ENCODE measurements around the gene MSH2. TPM values are rescaled to one million over a fixed set of nuclear protein-coding genes. Genes with fewer than 3 reads are reported as not detected.

The MSH2 gene
- total and polyA plus RNA-seq, 2 donors (not counting 1 experiment from before 2014, with no cell fraction given) = 15.4 to 19.7 TPM

- Histone ChIP-seq H3K9ac (ENCODE audit: insufficient read depth, low read length) (no peak overlapping the region), H3K9me3 (ENCODE audit: control insufficient read depth, insufficient read depth, low read depth, low read length) (no peaks in the 10 kb centered on the region), H3K4me3 (replicated peaks in 1 of 4; ENCODE audit: control extremely low read depth in 1 of 4, insufficient read depth in 1 of 4, low read depth in 3 of 4, low read length in 4 of 4) (no peak overlapping the region), H3K27me3 (ENCODE audit: control insufficient read depth, insufficient read depth, low read length) (no peaks in the 10 kb centered on the region), H2AFZ (ENCODE audit: low read length) (no peak overlapping the region), H3K4me1 (ENCODE audit: control insufficient read depth, extremely low read depth, insufficient read depth, low read length) (no peaks in the 10 kb centered on the region), H4K20me1 (ENCODE audit: control insufficient read depth, extremely low read depth, insufficient read depth, low read length) (no peaks in the 10 kb centered on the region), H3K79me2 (ENCODE audit: control insufficient read depth, insufficient read depth, low read length) (no peaks in the 10 kb centered on the region), H3K4me2 (ENCODE audit: extremely low read depth, insufficient read depth, low read length) (no peak overlapping the region), H3K27ac (ENCODE audit: insufficient read depth, low read length) (no peak overlapping the region), H3K36me3 (ENCODE audit: control insufficient read depth, insufficient read depth, low read length) (no peaks in the 10 kb centered on the region)
- no peak for TF ChIP-seq EZH2 (IDR thresholded peaks at IDR 0.05; ENCODE audit: low read length, missing control alignments)
- TF ChIP-seq, protein P1, sequence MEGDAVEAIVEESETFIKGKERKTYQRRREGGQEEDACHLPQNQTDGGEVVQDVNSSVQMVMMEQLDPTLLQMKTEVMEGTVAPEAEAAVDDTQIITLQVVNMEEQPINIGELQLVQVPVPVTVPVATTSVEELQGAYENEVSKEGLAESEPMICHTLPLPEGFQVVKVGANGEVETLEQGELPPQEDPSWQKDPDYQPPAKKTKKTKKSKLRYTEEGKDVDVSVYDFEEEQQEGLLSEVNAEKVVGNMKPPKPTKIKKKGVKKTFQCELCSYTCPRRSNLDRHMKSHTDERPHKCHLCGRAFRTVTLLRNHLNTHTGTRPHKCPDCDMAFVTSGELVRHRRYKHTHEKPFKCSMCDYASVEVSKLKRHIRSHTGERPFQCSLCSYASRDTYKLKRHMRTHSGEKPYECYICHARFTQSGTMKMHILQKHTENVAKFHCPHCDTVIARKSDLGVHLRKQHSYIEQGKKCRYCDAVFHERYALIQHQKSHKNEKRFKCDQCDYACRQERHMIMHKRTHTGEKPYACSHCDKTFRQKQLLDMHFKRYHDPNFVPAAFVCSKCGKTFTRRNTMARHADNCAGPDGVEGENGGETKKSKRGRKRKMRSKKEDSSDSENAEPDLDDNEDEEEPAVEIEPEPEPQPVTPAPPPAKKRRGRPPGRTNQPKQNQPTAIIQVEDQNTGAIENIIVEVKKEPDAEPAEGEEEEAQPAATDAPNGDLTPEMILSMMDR (conservative IDR thresholded peaks at IDR 0.05 in 1 of 2, IDR thresholded peaks at IDR 0.05 in 1 of 2; ENCODE audit: low read depth in 1 of 2, low read length in 2 of 2) = no peak
- DNase-seq (ENCODE audit: low read depth in 2 of 2) = no peak
Measured at GRCh38 chr2:47375307-47375706, 27.6 kb upstream of the MSH2 start.

GRCh38 chr2:47379384-47379783, 23.6 kb upstream of the MSH2 start:
- Histone ChIP-seq H3K27me3 (ENCODE audit: control insufficient read depth, insufficient read depth, low read length) (no peaks in the 10 kb centered on the region), H3K4me2 (ENCODE audit: extremely low read depth, insufficient read depth, low read length) (no peak overlapping the region), H3K9ac (ENCODE audit: insufficient read depth, low read length) (no peak overlapping the region), H3K27ac (ENCODE audit: insufficient read depth, low read length) (no peak overlapping the region), H3K4me3 (replicated peaks in 1 of 4; ENCODE audit: control extremely low read depth in 1 of 4, insufficient read depth in 1 of 4, low read depth in 3 of 4, low read length in 4 of 4) (no peak overlapping the region), H3K79me2 (ENCODE audit: control insufficient read depth, insufficient read depth, low read length) (no peaks in the 10 kb centered on the region), H3K36me3 (ENCODE audit: control insufficient read depth, insufficient read depth, low read length) (no peaks in the 10 kb centered on the region), H3K4me1 (ENCODE audit: control insufficient read depth, extremely low read depth, insufficient read depth, low read length) (no peaks in the 10 kb centered on the region), H2AFZ (ENCODE audit: low read length) (no peak overlapping the region), H3K9me3 (ENCODE audit: control insufficient read depth, insufficient read depth, low read depth, low read length) (no peaks in the 10 kb centered on the region), H4K20me1 (ENCODE audit: control insufficient read depth, extremely low read depth, insufficient read depth, low read length) (no peaks in the 10 kb centered on the region)
- TF ChIP-seq, protein P1 (conservative IDR thresholded peaks at IDR 0.05 in 1 of 2, IDR thresholded peaks at IDR 0.05 in 1 of 2; ENCODE audit: low read depth in 1 of 2, low read length in 2 of 2) = no peak
- no peak for TF ChIP-seq EZH2 (IDR thresholded peaks at IDR 0.05; ENCODE audit: low read length, missing control alignments)
- no peak for DNase-seq (ENCODE audit: low read depth in 2 of 2)

GRCh38 chr2:47381408-47381807, 21.5 kb upstream of the MSH2 start:
- H3K27ac ChIP-seq (ENCODE audit: insufficient read depth, low read length) = no peak overlapping the region
- TF ChIP-seq, protein P1 (conservative IDR thresholded peaks at IDR 0.05 in 1 of 2, IDR thresholded peaks at IDR 0.05 in 1 of 2; ENCODE audit: low read depth in 1 of 2, low read length in 2 of 2) = no peak
- TF ChIP-seq EZH2 (IDR thresholded peaks at IDR 0.05; ENCODE audit: low read length, missing control alignments) = no peak

More at GRCh38 chr2:47381408-47381807, 21.5 kb upstream of the MSH2 start:
- no peak overlapping the region for H3K4me2 ChIP-seq (ENCODE audit: extremely low read depth, insufficient read depth, low read length)
- H4K20me1 ChIP-seq (ENCODE audit: control insufficient read depth, extremely low read depth, insufficient read depth, low read length) = no peaks in the 10 kb centered on the region
- DNase-seq (ENCODE audit: low read depth in 2 of 2) = no peak
- H3K36me3 ChIP-seq (ENCODE audit: control insufficient read depth, insufficient read depth, low read length) = no peaks in the 10 kb centered on the region
- H3K9ac ChIP-seq (ENCODE audit: insufficient read depth, low read length) = no peak overlapping the region
- no peaks in the 10 kb centered on the region for H3K9me3 ChIP-seq (ENCODE audit: control insufficient read depth, insufficient read depth, low read depth, low read length)
- no peak overlapping the region for H3K4me3 ChIP-seq (replicated peaks in 1 of 4; ENCODE audit: control extremely low read depth in 1 of 4, insufficient read depth in 1 of 4, low read depth in 3 of 4, low read length in 4 of 4)
- no peaks in the 10 kb centered on the region for H3K27me3 ChIP-seq (ENCODE audit: control insufficient read depth, insufficient read depth, low read length)
- H3K79me2 ChIP-seq (ENCODE audit: control insufficient read depth, insufficient read depth, low read length) = no peaks in the 10 kb centered on the region
- H3K4me1 ChIP-seq (ENCODE audit: control insufficient read depth, extremely low read depth, insufficient read depth, low read length) = no peaks in the 10 kb centered on the region
- H2AFZ ChIP-seq (ENCODE audit: low read length) = no peak overlapping the region
